Hair follicular keratinocyte (primary cell): ENCODE measurements around the gene GNL3L. TPM values are rescaled to one million over a fixed set of nuclear protein-coding genes. Genes with fewer than 3 reads are reported as not detected.

Source experiments
- total RNA-seq: library from RNA; depleted of rRNA; stranded (reverse); fragments of >200 nt; gene quantifications from 2 replicates; pipeline ENCODE4 v1.2.3, GENCODE V29; 2015

Gene GNL3L, protein sequence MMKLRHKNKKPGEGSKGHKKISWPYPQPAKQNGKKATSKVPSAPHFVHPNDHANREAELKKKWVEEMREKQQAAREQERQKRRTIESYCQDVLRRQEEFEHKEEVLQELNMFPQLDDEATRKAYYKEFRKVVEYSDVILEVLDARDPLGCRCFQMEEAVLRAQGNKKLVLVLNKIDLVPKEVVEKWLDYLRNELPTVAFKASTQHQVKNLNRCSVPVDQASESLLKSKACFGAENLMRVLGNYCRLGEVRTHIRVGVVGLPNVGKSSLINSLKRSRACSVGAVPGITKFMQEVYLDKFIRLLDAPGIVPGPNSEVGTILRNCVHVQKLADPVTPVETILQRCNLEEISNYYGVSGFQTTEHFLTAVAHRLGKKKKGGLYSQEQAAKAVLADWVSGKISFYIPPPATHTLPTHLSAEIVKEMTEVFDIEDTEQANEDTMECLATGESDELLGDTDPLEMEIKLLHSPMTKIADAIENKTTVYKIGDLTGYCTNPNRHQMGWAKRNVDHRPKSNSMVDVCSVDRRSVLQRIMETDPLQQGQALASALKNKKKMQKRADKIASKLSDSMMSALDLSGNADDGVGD
- 20.4 and 25.1 TPM in 2 replicates for total RNA-seq

DNA sequence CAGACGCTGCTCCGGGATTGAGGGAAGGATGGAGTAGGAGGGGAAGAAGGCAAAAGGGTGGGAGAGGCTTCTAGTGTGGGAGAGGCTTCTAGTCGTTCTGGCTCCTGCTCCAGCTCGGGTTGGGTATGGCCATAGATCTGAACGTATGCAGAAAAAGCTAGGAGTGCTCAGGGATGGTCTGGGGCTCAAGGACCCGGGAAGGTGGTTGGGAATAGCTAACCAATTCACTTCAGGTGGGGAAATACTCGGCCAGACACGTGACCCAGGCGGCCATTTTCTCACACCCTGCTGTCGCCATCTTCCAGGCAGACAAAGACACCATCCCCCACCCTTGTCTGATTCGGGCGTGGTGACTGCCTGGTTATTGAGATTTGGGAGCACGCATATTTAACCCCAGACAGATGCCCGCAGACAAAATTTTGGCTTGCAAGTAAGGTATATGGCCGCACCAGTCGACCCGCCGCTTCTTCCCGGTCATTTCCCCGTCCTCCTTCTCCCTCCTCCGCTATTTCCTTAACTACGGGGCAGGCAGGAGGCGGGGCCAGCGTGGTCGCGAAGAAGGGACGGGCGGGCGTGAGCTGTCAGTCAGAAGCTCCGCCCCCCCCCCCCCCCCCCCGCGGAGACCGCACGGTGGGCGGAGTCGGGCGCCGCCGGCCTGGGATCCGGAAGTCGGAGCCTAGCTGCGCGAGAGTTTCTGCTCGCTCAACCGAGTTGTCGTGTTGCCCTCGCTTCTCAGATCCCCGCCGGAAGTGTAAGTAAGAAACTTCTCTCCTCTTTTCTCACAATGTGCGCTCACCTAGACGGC lies at the start of gene GNL3L:
GNL3L (plus strand) TSS at position 668 of the 805 bp plus-strand sequence. CDS start 2,348 bp downstream, outside the sequence.

GRCh38 chrX:54495814-54496516 lies 34.1 kb upstream of the GNL3L start, which contains the start of gene FGD1:
TSS of gene FGD1 (minus strand) at chrX:54496234. CDS start at chrX:54495432, 802 bp downstream.

Other genes with a start within 250 kb of the GNL3L start
- gene WNK3, start 172.2 kb upstream of the GNL3L start, total RNA-seq: 0.31 and 0.53 TPM in 2 replicates
- 11.4 and 20.1 TPM in 2 replicates for gene TSR2, start 89.8 kb upstream of the GNL3L start, total RNA-seq
- 12.2 and 12.3 TPM in 2 replicates for gene FGD1, start 34.0 kb upstream of the GNL3L start, total RNA-seq